Measurements from ENCODE around the gene CCDC174.

GRCh38 chr3:14660942-14661341 lies 9.4 kb downstream of the CCDC174 start:
- no peak for TF ChIP-seq ZNF263 (CRISPR knock-in tag; IDR thresholded peaks at IDR 0.05; ENCODE audit: low read depth)
- no peak for TF ChIP-seq CTCF (IDR thresholded peaks at IDR 0.05)
- TF ChIP-seq ETV6 (CRISPR knock-in tag; IDR thresholded peaks at IDR 0.05): no peak
- no peak for TF ChIP-seq ESRRA (CRISPR knock-in tag; IDR thresholded peaks at IDR 0.05; ENCODE audit: borderline replicate concordance)
- no peak for TF ChIP-seq IRF2 (CRISPR knock-in tag; IDR thresholded peaks at IDR 0.05; ENCODE audit: borderline replicate concordance, low read depth)
- TF ChIP-seq CREB1 (CRISPR knock-in tag; IDR thresholded peaks at IDR 0.05): no peak
